PFSK-1 (cell line): ENCODE data around the gene NGLY1.

Source experiments
- FOXP2 ChIP-seq: optimal IDR thresholded peaks from 2 replicates; pipeline ENCODE3; 2011; ENCODE audit warnings: borderline replicate concordance, control low read depth, inconsistent platforms; ENCODE audit not compliant: insufficient read depth; ENCODE audit errors: extremely low read length, extremely low read depth
- POLR2AphosphoS5 ChIP-seq: IDR thresholded peaks from 2 replicates; pipeline ENCODE4 v1.6.1; 2012; ENCODE audit warnings: low read depth, mild to moderate bottlenecking, control low read depth, low read length, moderate library complexity
- REST ChIP-seq, 2 experiments: IDR thresholded peaks; 2 replicates each; pipeline versions ENCODE4 v1.6.1 to v1.8.0; 2011 to 2012; ENCODE audit warnings: low read depth in 2 of 2, low read length in 2 of 2, control low read depth in 1 of 2, inconsistent platforms in 1 of 2, mild to moderate bottlenecking in 1 of 2, moderate library complexity in 1 of 2; ENCODE audit not compliant: insufficient read depth in 1 of 2
- SIN3A ChIP-seq: IDR thresholded peaks from 2 replicates; pipeline ENCODE4 v1.6.1; 2012; ENCODE audit warnings: mild to moderate bottlenecking, low read length, moderate library complexity, borderline replicate concordance; ENCODE audit not compliant: insufficient read depth
- TAF1 ChIP-seq: IDR thresholded peaks from 2 replicates; pipeline ENCODE4 v1.6.1; 2012; ENCODE audit warnings: low read length, control low read depth, borderline replicate concordance; ENCODE audit not compliant: insufficient read depth

The NGLY1 gene

GRCh38 chr3:25707268-25707926 is 75.8 kb downstream of the NGLY1 start:
- TF ChIP-seq SIN3A: no peak
- TF ChIP-seq TAF1: no peak
- TF ChIP-seq REST (IDR thresholded peaks at IDR 0.05; ENCODE audit: insufficient read depth in 1 of 2, low read depth in 2 of 2, low read length in 2 of 2): no peak
- TF ChIP-seq FOXP2: no peak
- TF ChIP-seq POLR2AphosphoS5: no peak

- no peak for TF ChIP-seq FOXP2
- no peak for TF ChIP-seq SIN3A
- no peak for TF ChIP-seq REST (IDR thresholded peaks at IDR 0.05; ENCODE audit: insufficient read depth in 1 of 2, low read depth in 2 of 2, low read length in 2 of 2)
- no peak for TF ChIP-seq POLR2AphosphoS5
- TF ChIP-seq TAF1: no peak
Observed at GRCh38 chr3:25706213-25706612, 77.0 kb downstream of the NGLY1 start.

- no peak for TF ChIP-seq REST (IDR thresholded peaks at IDR 0.05; ENCODE audit: insufficient read depth in 1 of 2, low read depth in 2 of 2, low read length in 2 of 2)
- no peak for TF ChIP-seq TAF1
- TF ChIP-seq SIN3A: no peak
- TF ChIP-seq FOXP2: no peak
- no peak for TF ChIP-seq POLR2AphosphoS5
Observed at GRCh38 chr3:25697553-25697952, 85.7 kb downstream of the NGLY1 start.

GRCh38 chr3:25695731-25696420 is 87.4 kb downstream of the NGLY1 start:
- TF ChIP-seq POLR2AphosphoS5: no peak
- TF ChIP-seq FOXP2: no peak
- no peak for TF ChIP-seq SIN3A
- TF ChIP-seq REST (IDR thresholded peaks at IDR 0.05; ENCODE audit: insufficient read depth in 1 of 2, low read depth in 2 of 2, low read length in 2 of 2): no peak
- TF ChIP-seq TAF1: no peak

GRCh38 chr3:25693238-25693637 is 90.0 kb downstream of the NGLY1 start:
- TF ChIP-seq REST (IDR thresholded peaks at IDR 0.05; ENCODE audit: insufficient read depth in 1 of 2, low read depth in 2 of 2, low read length in 2 of 2) (no peak), TAF1 (no peak), SIN3A (no peak), FOXP2 (no peak), POLR2AphosphoS5 (no peak)
